HG03342 (cell line): ENCODE data around the gene MYH9.

Experiments
- ATAC-seq: cut with Tn5 transposase; IDR thresholded peaks from one replicate; pipeline ENCODE4 v1.9.1; 2021; ENCODE audit warnings: mild to moderate bottlenecking, moderate library complexity; ENCODE audit not compliant: unreplicated experiment

Gene MYH9

DNA sequence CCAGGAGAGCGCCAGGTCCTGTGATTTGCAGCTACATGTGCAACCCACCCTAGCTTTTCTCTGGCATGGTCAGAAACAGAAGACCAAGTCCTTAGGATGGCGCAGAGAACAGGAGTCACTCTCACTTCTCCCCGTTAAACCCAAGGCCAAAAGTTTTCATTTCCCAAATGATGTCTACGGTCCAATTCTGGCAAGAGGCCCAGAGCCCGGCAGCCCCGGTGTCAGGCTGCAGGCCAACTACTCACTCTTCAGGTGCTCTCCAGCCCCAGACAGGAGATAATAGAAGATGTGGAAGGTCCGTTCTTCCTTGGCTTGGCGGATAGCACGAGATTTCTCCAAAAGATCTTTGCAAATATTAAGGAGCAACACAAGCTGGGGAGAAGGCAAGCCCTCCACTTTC lies 67.2 kb downstream of the MYH9 start:
- no peak for ATAC-seq

- ATAC-seq: no peak
These were observed 67.9 kb downstream of the MYH9 start for GRCh38 chr22:36319595-36320497.

DNA sequence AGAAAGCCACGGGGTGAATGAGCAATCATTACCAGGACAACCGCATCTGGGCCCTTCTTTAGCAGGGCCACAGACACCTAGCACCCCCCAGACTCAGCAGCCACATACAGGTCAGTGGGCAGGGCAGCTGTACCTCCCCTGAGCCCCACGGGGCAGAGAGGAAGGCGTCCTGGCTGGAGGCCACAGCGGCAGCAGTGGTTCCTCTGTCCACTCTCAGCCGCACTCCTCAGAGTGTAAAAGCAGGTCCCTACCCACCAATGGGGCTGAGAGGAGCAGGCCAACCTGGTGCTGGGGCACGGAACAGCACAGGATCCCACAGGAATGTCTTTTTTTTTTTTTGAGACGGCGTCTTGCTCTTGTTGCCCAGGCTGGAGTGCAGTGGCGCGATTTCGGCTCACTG lies 69.3 kb downstream of the MYH9 start:
- no peak for ATAC-seq

DNA sequence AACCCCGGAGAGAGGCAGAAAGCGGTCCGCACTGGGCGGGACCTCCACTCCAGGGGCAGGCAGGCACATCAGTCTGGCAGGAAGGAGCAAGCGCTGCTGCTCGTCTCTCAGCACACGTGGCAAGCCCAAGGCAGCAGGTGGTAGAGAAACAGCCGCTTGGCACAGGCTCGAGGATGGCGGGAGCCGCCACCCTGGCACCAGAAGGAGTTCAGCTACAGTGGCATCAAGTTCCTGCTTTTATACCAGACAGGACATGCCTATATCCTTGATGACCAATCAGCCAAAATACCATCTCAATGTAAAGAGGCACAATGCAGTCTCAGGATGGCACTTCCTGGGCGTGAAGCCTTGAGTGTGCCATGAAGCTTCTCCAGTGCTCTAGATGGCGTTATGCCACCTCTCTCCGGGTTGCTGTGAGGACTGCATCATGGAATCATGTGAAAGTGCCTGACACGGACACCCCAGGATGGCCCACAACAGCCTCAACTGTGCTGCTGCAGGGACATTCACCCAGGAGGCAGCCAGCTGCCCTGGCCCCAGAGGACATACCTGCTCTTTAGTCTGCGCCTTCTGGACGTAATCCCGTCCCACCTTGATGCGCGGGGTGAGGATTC lies 70.0 kb downstream of the MYH9 start:
- ATAC-seq: no peak

- no peak for ATAC-seq
These were observed 71.3 kb downstream of the MYH9 start for GRCh38 chr22:36316419-36316818.

GRCh38 chr22:36315325-36315724 lies 72.4 kb downstream of the MYH9 start:
- ATAC-seq: no peak

GRCh38 chr22:36311386-36312085 lies 76.2 kb downstream of the MYH9 start:
- no peak for ATAC-seq

DNA sequence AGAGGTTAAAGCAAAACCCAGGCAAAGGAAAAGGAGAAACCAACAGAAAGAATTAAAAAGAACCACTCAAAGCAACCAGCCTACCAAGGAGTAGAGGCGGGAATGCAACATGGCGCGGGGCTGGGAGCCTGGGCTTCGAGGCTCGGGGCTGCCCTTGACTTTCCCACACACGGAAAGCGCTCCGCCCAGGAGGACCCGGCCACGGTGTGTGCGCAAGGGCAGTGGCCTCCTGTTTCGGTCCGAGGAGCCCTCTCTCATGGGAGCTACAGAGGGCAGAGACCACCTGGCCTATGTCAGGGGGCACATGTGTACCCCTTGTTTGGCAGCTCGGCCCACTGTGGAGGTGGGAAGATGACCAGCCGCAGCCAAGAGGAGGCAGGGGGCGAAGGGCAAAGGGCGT lies 78.9 kb downstream of the MYH9 start:
- ATAC-seq: no peak

DNA sequence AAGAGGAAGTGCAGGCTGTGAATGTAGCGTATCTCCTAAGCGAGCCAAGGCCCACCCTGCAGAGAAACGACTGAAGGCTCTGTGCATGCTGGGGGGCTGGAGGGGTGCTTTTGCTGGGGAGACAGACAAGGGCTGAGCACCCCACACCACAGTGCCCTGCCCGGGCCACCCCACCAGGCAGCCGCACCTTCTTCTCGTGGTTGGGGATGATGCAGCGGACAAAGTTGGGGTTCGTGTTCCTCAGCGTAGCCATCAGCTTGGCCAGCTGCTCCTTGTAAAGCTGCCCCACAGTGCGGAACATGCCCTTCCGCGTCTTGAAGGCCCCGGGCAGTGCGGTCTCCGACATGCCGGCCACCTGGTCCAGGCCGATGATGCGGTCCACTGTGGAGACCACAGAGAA lies 81.5 kb downstream of the MYH9 start:
- no peak for ATAC-seq

- ATAC-seq: no peak
These were observed 82.0 kb downstream of the MYH9 start for GRCh38 chr22:36305813-36306212.

DNA sequence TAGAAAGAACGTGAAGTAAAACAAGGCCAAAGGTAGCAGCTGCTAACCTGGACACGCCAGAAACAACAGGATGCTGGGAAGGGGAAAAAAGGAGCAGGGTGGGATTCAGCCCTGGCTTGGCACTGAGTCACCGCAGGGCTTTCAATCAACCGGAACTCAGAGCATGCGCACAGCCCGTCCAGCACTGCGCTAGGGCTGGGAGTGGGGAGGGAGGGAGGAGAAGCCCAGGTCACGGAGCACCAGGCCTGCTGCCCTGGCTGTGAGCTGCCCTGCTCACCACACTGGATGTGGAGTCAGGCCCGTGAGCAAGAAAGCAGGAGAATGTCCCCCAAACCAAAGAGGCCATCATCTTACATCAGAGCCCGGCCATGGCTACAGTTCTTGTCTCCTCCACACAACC lies 83.3 kb downstream of the MYH9 start:
- no peak for ATAC-seq

DNA sequence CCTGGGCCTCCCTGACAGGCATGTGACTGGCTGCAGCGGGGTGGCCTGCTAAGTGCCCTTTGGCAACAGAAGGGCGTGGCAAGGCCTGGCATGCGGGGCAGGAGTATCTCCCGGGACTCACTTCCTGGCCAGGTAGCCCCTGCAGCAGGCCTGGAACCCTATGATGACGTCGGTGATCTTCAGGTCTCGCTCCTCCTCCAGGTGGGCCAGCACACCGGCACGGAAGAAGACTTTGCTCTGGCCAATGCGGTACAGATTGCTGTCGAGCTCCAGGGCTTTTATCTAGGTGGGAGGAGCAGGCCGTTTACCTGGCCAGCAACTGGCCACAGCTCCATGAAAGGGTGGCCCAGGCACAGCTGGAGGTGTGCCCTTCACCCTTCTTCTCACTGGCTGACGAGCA lies 83.9 kb downstream of the MYH9 start:
- ATAC-seq: no peak

- ATAC-seq: no peak
These were observed 84.7 kb downstream of the MYH9 start for GRCh38 chr22:36303115-36303467.

GRCh38 chr22:36302439-36303114 lies 85.2 kb downstream of the MYH9 start:
- ATAC-seq: no peak

- ATAC-seq: no peak
These were observed 85.9 kb downstream of the MYH9 start for GRCh38 chr22:36301851-36302250.

DNA sequence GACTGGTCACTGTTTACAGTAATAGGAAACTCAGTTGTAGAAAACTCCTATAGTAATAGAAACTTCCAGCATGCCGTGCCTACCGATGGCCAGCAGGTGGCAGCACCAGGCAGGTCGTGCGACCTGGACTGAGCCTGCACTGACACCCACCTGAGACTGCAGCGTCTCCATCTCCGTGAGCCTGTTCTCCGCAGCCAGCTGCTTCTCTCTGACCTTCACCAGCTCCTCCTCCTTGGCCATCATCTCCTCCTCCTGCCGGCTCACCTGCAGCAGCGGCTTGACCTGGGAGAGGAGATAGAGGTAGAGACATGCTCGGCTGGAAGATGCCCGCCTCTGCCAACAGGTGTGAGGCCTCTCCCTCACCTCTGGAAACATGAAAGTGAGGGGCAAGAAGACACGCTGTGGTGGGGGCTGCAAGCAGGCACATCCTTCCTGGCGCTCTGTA lies 86.4 kb downstream of the MYH9 start:
- ATAC-seq: no peak

- ATAC-seq: no peak
These were observed 87.2 kb downstream of the MYH9 start for GRCh38 chr22:36300396-36301212.

DNA sequence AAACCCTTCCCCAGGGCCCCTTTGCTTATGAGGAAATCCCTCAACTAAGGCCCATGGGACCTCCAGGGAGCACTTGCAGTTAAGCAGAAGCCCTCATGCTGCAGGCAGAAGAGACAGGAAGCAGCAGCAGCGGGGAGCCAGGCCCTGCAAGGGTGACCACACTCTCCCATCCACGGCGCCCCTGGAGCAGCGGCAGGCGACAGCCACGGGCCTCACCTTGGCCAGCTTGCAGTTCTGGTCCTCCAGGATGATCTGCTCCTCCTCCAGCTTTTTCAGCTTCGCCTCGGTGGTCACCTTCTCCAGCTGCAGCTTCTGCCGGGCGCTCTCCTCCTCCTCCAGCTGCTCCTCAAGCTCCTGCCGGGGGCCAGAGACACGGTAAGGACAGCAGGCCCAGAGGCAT lies 87.9 kb downstream of the MYH9 start:
- no peak for ATAC-seq

DNA sequence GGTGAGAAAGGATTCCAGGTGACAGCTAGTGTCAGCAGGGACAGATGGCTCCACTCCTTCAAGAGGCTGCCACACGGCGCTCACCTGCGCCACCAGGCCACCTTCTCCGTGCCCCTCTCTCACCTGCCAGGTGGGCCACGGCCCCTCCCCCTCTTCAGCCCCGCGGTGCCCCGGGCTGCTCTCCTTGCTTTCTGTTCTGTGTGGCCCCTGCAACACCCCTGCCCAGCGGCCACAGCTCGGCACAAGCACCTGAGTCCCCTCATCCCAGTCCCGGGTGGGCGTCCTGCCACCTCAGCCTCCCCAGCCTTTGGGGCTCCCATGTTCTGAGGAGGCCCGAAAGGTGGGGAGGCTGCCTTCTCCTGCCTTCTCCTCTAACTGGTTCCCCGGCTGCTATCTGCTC lies 88.5 kb downstream of the MYH9 start:
- no peak for ATAC-seq

GRCh38 chr22:36298601-36299000 lies 89.2 kb downstream of the MYH9 start:
- no peak for ATAC-seq

- no peak for ATAC-seq
These were observed 89.6 kb downstream of the MYH9 start for GRCh38 chr22:36298118-36298517.
